CD4-positive, alpha-beta T cell treated with Interleukin-4 for 4 hours (primary cell): ENCODE measurements around the gene SATB2.

Experiments used
- DNase-seq: peaks from one replicate; pipeline ENCODE4 v3.0.0-alpha.2; 2020

The SATB2 gene

GRCh38 chr2:199449455-199449854 is 8.3 kb downstream of the SATB2 start:
- DNase-seq = no peak

DNA sequence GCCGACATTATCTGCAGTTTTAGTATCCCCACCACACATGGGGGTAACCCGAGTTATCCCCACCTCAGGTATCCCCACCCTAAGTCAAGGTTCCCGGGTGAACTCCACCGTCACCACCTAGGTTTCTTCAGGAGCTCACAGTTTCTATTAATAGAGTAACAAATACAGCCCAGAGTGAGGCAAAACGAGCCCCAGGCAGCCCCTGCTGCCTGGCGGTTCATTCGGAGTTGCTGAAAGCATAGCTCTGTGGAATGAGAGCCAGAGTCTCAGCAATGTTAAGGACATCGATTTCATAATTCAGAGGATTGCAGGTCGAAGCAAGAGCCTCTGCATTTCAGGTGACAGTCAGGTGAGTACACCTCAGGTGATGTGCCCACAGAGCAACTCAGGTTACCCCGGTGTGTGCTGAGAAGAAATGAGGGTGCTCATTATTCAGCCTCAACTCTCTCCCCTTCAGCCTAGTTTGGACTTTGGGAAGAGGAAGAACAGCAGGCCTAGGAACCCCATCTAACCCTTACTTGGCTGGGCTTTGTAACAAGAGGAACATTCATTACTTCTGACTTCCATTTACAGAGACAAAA is 10.7 kb downstream of the SATB2 start:
- DNase-seq = no peak

GRCh38 chr2:199444749-199445148 is 13.0 kb downstream of the SATB2 start:
- DNase-seq = no peak

- no peak for DNase-seq
These were observed 14.1 kb downstream of the SATB2 start for GRCh38 chr2:199443589-199444130.

- DNase-seq = no peak
These were observed 15.6 kb downstream of the SATB2 start for GRCh38 chr2:199442173-199442572.

GRCh38 chr2:199441759-199442158 is 16.0 kb downstream of the SATB2 start:
- no peak for DNase-seq

- no peak for DNase-seq
These were observed 17.6 kb downstream of the SATB2 start for GRCh38 chr2:199440118-199440517.

GRCh38 chr2:199439542-199439941 is 18.2 kb downstream of the SATB2 start:
- DNase-seq = no peak

DNA sequence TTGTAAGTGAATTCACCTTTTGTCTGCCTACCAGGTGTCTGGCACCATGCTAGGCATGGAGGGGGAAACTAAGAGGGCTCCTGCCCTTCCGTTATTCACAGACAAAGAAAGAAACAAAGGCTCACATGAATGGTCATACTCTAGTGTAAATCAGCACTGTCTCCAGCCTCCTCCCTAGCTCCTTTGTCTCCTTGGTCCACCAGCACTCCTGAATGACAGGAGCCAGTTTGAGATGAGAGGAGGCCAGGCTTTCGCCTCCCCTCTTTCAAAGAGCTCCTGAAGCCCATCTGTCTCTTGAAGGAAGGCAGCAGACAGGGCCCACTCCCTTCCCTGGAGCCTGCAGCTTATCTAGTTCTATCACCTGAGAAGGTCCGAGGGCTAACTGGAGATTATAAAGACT is 18.7 kb downstream of the SATB2 start:
- DNase-seq = no peak

GRCh38 chr2:199434555-199434954 is 23.2 kb downstream of the SATB2 start:
- no peak for DNase-seq

- DNase-seq = no peak
These were observed 24.4 kb downstream of the SATB2 start for GRCh38 chr2:199433204-199433832.

DNA sequence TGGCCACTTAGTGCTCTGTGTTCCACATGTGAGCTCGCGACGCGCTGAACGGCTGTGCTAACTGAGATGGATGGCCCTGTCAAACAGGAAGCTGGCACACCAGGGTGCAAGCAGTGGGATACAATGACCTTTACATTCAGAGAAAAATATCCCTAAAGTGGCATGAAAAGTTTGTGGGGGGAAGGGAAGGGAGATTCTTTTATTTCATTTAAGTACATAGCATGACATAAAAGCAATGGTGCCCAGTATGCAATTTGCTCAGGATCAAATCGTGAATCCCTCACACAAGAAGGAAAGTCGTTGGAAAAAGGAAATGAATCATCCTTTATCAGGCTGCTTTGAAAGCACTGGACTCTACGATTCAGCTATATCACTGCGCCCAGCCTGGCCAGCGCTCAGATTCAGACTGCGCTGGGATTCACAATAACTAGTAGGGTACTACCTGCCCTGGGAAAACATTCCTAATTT is 26.0 kb downstream of the SATB2 start:
- no peak for DNase-seq

DNA sequence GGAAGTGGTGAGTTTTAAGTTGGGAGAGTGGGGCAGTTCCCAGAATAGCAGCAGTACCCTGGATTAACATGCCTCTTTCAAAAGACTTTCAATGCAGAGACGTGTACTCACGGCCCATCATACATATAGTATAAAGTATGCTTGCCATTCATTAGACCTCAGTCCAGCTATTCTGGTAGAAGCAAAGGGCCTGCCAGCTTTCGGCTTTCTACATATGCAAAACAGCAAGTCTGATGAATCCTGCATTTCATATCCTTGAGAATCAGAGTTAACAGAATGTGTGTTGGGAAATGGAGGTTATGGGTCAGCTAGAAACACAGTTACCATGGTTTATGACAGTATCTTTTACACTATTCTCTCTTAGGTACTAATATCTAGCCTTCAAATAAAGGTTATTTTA is 27.5 kb downstream of the SATB2 start:
- DNase-seq = no peak

- DNase-seq = no peak
These were observed 29.4 kb downstream of the SATB2 start for GRCh38 chr2:199428291-199428690.

DNA sequence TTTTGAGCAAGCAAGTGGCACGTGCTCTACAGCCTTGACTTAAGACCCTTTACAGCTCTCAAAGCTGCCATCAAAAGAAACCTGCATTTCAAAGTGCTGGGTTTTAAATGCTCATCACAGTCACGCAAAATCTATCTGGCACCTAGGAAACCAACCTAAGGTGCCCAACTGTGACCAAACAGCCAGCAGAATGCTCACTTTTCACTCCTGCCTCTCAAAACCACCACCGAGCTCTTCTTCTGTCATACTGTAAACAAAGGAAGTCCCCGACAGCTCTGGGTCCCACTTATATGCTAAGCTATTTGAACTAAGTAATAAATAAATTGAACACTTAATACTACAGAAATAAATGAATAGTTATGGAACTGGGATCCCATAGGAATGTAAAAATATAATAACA is 33.6 kb downstream of the SATB2 start:
- no peak for DNase-seq

GRCh38 chr2:199419428-199419827 is 38.3 kb downstream of the SATB2 start:
- no peak for DNase-seq

- no peak for DNase-seq
These were observed 43.3 kb downstream of the SATB2 start for GRCh38 chr2:199414465-199414864.

DNA sequence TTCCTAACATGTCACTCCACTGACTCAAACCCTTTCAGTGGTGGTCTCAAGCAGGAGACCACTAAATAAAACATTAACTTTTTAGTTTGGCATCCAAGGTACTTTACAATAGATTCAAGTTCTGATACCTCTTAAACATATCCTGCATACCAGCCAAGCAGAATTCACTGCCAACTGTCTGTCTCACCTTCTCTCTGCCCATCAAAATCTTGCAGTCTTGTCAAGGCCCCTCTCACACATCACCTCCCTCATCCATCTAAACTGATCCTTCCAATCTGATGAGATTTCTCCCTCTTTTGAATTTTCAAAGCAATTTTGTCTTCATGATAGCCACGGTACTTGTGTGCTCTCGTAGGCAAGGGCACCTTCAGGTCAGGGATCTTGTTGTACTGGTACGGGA is 43.7 kb downstream of the SATB2 start:
- no peak for DNase-seq

DNA sequence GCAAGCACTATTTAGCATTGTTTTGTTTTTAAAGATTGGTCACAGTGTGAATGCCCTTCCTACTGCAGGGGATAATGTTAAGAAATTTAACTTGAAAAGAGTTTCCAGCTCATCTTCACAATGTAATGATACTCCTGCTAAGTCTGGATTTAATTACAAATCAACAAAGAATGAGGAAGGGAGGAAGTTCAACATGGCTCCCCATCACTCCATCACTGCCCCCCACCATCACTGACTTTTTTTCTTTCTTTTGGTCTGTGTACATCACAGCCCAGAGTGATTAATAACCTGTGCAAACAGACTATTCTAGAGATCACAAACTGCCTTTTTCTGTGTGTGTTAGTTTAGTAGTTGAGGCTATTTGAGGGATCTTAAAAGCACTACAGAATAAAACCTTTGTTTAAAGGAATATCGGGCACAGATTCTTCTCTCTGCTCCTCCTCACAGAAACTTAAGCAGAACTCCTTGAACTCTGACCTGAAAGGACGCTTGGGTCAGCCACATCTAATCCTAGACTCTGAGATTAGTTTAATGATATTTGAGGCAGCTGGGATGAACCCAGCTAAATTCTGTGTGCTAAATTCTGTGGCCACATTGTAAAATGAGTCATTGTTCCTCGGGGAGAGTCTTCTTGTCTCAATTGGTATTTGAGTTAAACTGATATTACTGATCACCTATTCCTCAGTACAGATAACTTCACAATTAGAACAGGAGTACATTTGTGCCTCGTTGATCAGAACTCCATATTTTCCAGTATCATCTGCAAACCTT is 47.8 kb downstream of the SATB2 start:
- DNase-seq = no peak

DNA sequence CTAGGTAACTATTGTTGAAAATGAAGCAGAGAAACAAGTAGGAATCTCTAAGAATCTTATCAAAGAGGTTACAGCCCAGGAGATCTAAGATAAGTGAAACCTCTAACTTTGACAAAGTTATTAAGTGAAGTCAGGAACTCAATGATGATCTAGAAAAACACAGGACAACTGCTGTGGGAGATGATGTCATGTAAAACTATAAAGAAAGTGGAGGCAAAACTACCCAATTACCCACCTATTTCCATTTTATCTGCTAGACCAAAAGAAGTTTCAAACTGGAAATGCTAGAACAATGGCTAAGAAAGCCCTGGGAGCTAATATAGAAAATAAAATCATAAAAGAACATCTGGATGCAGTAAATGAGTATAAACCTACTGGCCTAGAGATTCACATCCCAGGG is 50.3 kb downstream of the SATB2 start:
- DNase-seq = no peak

DNA sequence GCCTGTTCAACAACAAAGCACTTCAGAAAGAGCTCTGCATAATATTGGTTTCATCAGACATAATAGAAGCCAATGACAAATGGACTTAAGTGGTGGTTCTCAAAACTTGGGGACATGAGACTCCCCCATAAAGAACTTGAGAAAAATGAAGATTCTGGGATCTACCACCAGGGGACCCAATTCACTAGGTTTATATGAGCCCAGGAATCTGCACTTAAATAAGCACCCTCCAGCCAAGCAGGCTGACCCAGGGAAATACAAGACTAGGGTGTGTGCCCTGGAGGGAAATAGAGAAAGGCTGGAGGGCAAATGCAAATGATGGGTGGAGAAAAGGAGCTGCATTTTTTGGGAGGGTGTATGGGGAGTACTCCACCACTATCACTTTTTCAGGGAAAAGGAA is 52.5 kb downstream of the SATB2 start:
- DNase-seq = no peak

DNA sequence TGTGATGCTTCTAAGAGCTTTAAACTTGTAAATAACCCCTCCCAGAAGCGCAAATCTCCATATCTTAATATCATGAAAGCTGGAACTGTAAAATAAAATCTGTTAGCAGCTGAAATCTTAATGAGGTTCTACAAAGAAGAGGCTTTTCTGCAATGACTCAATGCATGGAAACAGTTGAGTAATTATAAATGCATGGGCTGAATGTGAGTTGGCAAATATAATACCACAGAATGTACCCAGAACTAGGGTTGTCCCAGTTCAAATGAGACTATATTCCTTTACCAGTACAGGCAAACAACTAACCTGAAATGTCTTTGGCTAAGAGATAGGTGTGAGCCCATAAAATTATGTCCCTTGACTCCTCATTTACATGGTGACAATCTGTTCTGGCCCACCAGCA is 52.9 kb downstream of the SATB2 start:
- DNase-seq = no peak

DNA sequence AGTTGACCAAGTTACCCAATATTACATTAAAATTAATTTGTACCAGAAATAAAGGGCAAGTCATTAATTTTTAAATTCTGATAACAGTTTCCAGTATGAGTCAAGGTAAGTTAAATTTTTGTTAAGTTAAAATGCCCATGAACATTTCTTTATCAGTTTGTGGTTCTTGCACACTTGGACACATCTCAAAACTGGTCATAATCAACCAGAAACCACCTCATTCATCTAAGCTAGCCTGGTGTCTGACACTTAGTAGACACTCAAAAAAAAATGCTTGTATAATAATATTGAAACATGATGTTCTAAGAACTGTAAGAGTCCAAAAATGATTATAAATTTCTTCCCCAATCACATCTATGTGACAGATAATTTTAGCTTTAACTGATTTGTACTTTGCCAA is 62.4 kb downstream of the SATB2 start:
- DNase-seq = no peak

GRCh38 chr2:199392363-199392762 is 65.4 kb downstream of the SATB2 start:
- DNase-seq = no peak
